ENCODE data around the gene CCDC195.

CCDC195 gene

GRCh38 chr2:224734949-224735348 lies 18.8 kb upstream of the CCDC195 start:
- no peak overlapping the region for H3K4me3 ChIP-seq (ENCODE audit: low read length)
- H3K4me2 ChIP-seq (ENCODE audit: low read length): no peak overlapping the region
- peaks cover 8% of the 10 kb centered on the region for H3K4me1 ChIP-seq (ENCODE audit: low read length)
- peaks cover 10% of the 10 kb centered on the region for H3K36me3 ChIP-seq (replicated peaks; ENCODE audit: low read depth, low read length)
- H3K79me2 ChIP-seq (ENCODE audit: low read length): no peaks in the 10 kb centered on the region
- H3K27ac ChIP-seq (ENCODE audit: low read length): peak overlapping the region; percentile 48
- H4K20me1 ChIP-seq (ENCODE audit: insufficient read depth, low read length): no peaks in the 10 kb centered on the region
- no peak overlapping the region for H3K9ac ChIP-seq (ENCODE audit: low read length)
- H3K9me3 ChIP-seq (ENCODE audit: insufficient read depth, low read length): peaks cover 14% of the 10 kb centered on the region; the same call in 1 of the 2 replicates
- no peak overlapping the region for H2AFZ ChIP-seq (ENCODE audit: low read depth, low read length)
- no peaks in the 10 kb centered on the region for H3K27me3 ChIP-seq (ENCODE audit: low read depth, low read length)
- TF ChIP-seq EZH2phosphoT487 (IDR thresholded peaks at IDR 0.05; ENCODE audit: low read depth) (no peak), CTCF (IDR thresholded peaks at IDR 0.05; ENCODE audit: low read depth, low read length) (no peak)

- H3K4me1 ChIP-seq (ENCODE audit: low read length): peaks cover 8% of the 10 kb centered on the region
- no peak overlapping the region for H3K4me3 ChIP-seq (ENCODE audit: low read length)
- H3K79me2 ChIP-seq (ENCODE audit: low read length): no peaks in the 10 kb centered on the region
- no peaks in the 10 kb centered on the region for H3K27me3 ChIP-seq (ENCODE audit: low read depth, low read length)
- no peak overlapping the region for H3K4me2 ChIP-seq (ENCODE audit: low read length)
- no peak overlapping the region for H3K9ac ChIP-seq (ENCODE audit: low read length)
- H3K27ac ChIP-seq (ENCODE audit: low read length): no peak overlapping the region
- H2AFZ ChIP-seq (ENCODE audit: low read depth, low read length): no peak overlapping the region
- peaks cover 15% of the 10 kb centered on the region; the same call in 1 of the 2 replicates for H3K9me3 ChIP-seq (ENCODE audit: insufficient read depth, low read length)
- TF ChIP-seq EZH2phosphoT487 (IDR thresholded peaks at IDR 0.05; ENCODE audit: low read depth): no peak
- TF ChIP-seq CTCF (IDR thresholded peaks at IDR 0.05; ENCODE audit: low read depth, low read length): no peak
- peaks cover 3% of the 10 kb centered on the region for H3K36me3 ChIP-seq (replicated peaks; ENCODE audit: low read depth, low read length)
- no peaks in the 10 kb centered on the region for H4K20me1 ChIP-seq (ENCODE audit: insufficient read depth, low read length)
Observed at GRCh38 chr2:224731665-224732064, 15.5 kb upstream of the CCDC195 start.

GRCh38 chr2:224729435-224729834 lies 13.3 kb upstream of the CCDC195 start:
- Histone ChIP-seq H3K27me3 (ENCODE audit: low read depth, low read length) (no peaks in the 10 kb centered on the region), H3K36me3 (replicated peaks; ENCODE audit: low read depth, low read length) (no peaks in the 10 kb centered on the region), H3K9me3 (ENCODE audit: insufficient read depth, low read length) (peaks cover 7% of the 10 kb centered on the region; the same call in 1 of the 2 replicates), H3K9ac (ENCODE audit: low read length) (no peak overlapping the region), H4K20me1 (ENCODE audit: insufficient read depth, low read length) (no peaks in the 10 kb centered on the region), H3K4me2 (ENCODE audit: low read length) (no peak overlapping the region), H3K4me1 (ENCODE audit: low read length) (peaks cover under 1% of the 10 kb centered on the region; the same call in 1 of the 2 replicates), H3K27ac (ENCODE audit: low read length) (no peak overlapping the region), H3K79me2 (ENCODE audit: low read length) (no peaks in the 10 kb centered on the region), H3K4me3 (ENCODE audit: low read length) (no peak overlapping the region), H2AFZ (ENCODE audit: low read depth, low read length) (no peak overlapping the region)
- no peak for TF ChIP-seq EZH2phosphoT487 (IDR thresholded peaks at IDR 0.05; ENCODE audit: low read depth)
- TF ChIP-seq CTCF (IDR thresholded peaks at IDR 0.05; ENCODE audit: low read depth, low read length): no peak

GRCh38 chr2:224724331-224724730 lies 8.2 kb upstream of the CCDC195 start:
- no peak for TF ChIP-seq EZH2phosphoT487 (IDR thresholded peaks at IDR 0.05; ENCODE audit: low read depth)
- no peak for TF ChIP-seq CTCF (IDR thresholded peaks at IDR 0.05; ENCODE audit: low read depth, low read length)
- no peak overlapping the region for H3K4me2 ChIP-seq (ENCODE audit: low read length)

More at GRCh38 chr2:224724331-224724730, 8.2 kb upstream of the CCDC195 start:
- Histone ChIP-seq H3K4me1 (ENCODE audit: low read length) (peaks cover 29% of the 10 kb centered on the region), H3K27ac (ENCODE audit: low read length) (no peak overlapping the region), H3K9ac (ENCODE audit: low read length) (no peak overlapping the region), H3K4me3 (ENCODE audit: low read length) (no peak overlapping the region), H3K9me3 (ENCODE audit: insufficient read depth, low read length) (peaks cover 7% of the 10 kb centered on the region; the same call in 1 of the 2 replicates), H3K27me3 (ENCODE audit: low read depth, low read length) (no peaks in the 10 kb centered on the region), H3K79me2 (ENCODE audit: low read length) (no peaks in the 10 kb centered on the region), H4K20me1 (ENCODE audit: insufficient read depth, low read length) (no peaks in the 10 kb centered on the region), H2AFZ (ENCODE audit: low read depth, low read length) (no peak overlapping the region), H3K36me3 (replicated peaks; ENCODE audit: low read depth, low read length) (no peaks in the 10 kb centered on the region)
